HG03064 (cell line): ENCODE measurements around the gene SKI.

Experiments
- ATAC-seq: cut with Tn5 transposase; IDR thresholded peaks from one replicate; pipeline ENCODE4 v1.9.1; 2021; ENCODE audit warnings: low read depth; ENCODE audit not compliant: unreplicated experiment

Gene SKI

DNA sequence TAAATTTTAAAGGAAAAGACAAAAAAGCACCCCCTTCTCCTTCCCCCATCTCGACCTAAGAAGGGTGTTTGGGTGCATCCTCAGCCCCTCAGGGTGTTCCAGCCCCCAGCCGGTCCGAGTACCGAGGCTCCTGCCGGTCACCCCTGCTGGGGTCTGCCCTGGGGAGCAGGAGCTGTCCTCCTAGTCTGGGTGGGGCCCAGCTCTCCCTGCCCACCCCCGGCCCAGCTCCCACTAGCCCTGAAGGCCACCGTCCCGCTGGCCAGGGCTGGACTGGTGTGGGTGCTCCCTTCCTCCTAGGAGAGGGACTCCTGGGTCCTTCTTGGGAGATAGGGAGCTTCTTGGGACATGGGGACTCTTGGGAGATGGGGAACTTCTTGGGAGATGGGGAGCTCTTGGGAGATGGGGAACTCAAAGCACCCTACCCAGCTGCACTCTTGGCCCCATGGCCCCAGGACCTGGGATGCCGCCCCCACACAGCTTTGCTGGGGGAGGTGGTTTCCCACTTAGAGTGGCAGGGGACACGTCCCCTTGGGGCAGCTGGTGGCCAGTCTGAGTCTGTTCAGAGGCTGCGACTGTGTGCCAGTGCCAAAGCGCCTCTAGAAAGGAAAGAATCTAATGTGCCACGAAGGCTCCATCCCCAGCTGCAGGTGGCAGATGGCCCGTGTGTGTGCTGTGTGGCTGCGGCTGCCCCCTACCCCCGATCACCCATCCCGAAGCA, 118.7 kb downstream of the SKI start:
- ATAC-seq = no peak

DNA sequence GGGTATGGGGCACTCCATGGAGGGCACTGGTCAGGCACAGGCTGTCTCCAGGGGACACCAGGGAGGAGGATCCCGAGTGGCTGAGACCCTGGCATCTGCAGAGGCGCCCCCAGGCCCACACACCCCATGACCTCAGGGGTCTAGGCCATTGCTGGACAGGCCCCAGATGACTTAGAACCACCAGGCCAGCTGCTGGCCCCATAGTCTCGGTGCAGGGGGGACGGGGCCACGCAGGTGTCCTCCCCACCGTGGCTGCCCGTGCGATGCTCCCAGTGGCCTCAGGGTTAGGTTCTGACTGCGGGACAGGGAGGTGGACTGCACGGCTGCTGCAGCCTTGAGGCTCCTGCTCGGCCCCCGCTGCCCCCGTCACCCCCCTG, 119.3 kb downstream of the SKI start:
- ATAC-seq = no peak

DNA sequence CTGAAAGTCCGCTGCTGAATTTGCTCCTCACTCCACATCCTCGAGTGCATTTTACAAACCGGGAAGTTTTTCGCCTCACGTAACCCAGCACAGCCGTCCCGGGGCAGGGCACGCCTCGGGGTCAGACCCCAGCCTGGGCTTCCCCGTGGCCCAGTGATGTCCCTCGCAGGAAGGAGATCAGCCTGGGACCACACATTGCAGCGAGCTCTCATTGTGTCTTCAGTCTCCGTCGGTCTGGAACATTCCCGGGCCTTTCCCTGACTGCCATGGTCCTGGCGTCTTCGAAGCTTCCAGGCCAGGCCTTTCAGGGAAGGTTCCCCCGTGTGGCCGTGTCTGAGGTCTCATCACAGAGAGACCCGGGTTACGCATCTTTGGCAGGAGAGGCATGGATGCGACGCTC, 119.8 kb downstream of the SKI start:
- ATAC-seq = no peak

DNA sequence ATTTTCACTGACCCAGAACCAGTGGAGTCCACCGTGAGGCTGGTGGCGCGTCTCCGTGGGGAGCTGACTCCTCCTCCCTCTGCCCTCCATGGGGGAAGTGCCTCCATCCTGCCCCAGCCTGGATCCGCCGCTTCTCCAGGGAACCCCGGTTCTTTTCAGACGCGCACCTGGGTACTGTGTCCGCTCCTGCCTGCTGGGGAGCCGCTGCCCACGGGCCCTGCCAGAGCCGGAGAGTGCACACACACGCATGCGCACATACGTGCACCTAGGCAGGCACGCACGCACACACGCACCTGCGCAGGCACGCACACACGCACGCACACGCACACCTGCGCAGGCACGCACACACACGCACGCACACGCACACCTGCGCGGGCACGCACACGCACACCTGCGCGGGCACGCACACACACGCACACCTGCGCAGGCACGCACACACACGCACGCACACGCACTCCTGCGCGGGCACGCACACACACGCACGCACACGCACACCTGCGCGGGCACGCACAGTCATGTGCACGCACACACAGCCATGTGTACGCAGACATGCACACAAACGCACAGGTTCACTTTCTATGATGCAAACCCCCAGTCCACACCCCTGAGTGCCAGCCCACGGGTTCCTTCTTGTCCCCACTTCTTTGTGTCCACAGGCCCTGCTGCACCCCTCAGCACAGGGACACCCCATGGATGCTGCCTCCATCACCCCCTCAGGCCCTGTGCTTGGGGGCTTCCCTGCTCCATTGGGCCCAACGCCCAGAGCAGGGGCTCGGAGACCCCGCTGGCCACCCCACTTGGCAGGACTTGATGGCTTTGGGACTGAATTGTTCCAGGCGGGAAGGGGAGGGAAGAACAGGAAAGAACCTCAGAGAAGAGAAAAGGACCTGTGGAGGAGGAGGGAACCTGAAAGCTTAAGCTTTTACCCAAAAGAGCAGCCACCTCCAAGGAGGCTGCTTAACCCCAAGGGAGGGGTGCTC, 120.5 kb downstream of the SKI start:
- ATAC-seq = no peak

DNA sequence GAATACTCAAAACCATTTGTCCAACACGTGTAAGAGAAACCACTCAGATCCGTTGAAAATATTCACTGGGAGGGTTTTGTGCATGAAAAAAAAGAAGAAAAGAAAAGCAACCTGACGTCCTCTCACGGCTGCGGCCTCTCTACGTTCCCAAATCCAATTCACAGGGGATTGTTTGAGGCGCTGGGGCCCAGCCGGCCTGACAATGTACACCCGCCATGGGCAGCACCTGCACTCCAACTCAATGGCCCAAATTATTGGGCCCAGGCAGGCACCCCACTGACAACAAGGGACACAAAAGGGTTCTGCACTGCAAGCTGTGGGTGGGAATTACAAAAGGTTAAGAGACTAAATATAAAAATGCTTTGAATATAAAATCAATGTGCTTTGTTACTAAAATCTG, 121.7 kb downstream of the SKI start:
- ATAC-seq = no peak

DNA sequence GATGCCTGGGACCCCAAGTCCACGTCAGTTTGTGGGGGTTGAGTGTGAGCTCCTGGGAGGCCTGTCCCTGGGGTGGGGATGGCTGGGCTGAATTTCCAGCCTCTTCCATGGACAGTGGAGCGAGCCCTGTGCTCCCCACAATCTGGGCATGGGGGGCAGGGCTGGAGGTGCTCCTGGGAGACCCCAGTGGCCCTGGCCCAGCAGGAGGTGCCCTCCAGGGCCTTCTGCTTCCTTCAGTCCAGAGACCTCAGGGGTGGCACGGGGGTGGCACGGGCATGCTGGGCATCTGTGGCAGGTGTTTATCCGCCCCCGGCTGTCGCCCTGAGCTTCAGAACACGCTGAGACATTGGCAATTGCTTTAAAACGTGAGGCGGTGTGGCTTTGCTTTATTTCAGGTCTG, 122.4 kb downstream of the SKI start:
- no peak for ATAC-seq

DNA sequence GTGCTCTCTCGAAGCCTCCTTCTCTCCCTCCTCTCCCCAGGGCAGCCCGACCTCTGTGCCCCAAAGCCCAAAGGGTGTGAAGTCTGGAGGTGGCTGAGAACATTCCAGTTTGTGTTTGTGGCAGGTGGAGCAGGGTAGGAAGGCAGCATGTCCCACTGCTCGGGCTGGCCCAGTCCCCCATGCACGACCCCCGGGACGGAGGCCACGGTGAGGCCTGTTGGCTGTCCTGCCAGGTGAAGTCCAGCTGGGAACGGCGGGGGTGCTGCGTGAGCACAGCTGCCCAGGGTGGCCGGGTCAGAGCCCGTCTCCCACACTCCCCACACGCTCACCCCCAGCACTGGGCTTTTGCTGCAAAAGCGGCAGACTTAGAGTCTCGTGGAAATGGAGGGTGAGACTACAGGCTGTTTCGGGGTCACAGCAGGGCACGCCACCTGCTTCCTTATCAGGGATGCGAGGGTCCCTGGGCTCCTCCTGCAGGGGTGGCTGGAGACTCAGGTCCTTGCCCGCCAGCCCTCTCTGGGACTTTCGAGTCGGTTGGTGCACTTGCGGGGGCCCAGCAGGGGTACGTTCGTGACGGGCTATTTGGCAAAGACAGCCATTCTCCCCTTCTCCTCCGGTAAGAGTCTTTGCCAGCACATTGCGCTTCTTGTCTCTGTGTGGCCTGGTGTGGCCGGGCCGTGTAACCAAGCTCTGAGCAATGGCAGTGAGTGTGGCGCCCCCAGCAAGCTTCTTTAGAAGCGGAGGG, 123.0 kb downstream of the SKI start:
- ATAC-seq = no peak

DNA sequence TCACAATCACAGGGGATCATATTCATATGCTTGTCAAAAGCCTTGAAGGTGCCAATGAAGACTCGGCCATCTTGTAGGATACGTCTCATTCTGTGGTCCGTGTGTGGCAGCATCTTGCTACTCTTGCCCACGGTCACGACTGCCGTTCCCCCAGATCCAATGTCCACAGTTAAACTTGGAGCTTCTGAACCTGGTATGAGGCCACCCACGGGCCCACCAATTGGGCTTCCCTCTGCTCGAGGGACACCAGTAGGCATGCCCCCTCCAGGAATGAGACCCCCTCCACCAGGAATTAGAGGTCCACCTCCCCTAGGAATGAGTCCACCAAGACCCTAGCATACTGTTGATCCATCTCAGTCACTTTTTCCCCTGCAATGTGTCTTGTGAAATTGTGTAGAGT, 123.6 kb downstream of the SKI start:
- no peak for ATAC-seq

DNA sequence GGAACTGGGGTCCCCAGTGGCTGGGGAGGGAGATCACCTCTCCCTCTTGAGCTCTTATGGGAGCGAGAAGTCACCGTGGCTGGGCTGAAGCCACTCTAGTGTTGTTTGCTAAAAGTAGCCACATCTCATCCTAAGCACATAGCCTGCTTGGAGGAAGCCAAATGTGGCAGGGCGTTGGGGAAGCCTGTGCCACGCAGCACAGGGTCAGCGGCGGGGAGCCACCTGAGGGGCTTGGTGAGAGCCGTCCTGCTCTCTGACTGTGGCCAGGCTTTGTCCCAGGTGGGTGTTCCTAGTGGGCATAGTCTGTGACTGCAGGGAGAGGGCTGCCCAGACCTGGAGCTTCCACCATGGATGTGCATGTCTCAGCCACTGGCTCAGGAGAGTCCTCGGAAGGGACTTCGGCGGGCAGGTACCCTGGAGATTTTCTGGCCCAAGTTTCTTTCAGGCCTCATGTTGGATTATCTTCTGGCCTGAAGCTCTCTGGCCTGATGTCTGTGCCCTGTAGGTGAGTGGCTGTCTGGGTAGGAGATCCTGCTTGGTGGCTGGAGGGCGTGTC, 124.3 kb downstream of the SKI start:
- ATAC-seq = no peak

DNA sequence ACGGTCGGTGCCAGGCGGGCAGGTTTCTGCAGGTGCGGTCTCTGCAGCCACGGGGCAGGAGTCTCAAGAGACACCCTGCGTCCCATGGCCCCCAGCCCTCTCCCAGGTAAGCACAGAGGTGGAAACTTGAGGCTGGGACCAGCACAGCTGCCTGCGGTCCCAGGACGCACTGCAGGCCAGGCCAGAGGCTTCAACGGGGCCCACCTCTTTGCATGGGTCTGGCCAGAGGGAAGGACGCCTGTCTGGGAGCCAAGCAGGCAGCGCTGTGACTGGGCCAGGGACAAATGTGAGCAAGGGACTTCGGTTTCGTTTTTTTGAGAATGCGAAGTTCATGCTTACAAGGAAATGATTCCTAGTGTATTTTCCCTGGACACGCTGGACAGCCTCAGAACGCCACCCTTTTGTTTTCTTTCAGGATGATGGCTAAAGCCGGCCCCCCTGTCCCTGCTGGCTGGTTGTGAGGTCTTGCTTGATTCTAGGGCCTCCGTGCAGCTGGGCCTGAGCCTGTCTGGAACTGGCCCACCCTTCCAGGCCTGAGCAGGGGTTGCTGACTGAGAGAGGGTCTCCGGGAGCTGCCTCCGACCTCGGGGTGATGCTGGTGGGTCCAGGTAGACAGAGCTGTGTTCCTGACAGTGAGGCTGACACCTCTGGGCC, 124.9 kb downstream of the SKI start:
- no peak for ATAC-seq

DNA sequence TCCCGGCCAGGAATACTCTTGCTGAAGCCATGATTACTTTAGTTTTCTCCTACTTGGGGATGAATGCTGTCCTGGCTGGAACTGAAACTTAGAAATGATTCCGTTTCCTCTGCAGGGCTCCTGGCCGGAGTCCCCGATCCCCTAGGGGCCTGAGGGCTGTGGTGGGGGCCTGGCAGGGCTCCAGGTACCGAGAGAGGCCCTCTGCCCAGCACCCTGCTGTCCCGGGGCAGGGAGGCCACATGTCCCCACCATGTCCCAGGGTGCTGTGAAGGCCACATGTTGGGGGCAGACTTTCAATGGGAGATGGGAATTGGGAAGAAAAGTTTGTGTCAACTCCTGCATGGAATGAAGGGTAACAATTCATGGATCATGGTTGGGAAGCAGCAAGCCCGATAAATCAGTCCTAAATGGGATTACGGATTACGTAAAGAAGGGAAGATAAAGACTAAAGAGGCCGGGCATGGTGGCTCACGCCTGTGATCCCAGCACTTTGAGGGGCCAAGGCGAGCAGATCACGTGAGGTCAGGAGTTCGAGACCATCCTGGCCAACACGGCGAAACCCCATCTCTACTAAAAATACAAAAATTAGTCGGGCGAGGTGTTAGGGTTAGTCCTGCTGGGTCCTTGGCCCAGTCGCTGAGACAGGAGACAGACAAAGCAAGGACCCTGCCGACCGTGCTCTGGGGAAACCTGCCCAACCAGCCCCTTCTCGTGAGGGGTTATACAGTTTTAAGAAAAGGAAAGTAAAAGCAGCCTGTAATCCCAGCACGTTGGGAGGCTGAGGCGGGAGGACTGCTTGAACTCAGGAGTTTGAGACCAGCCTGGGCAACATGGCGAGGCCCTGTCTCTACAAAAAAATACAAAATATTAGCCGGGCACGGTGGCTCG, 125.7 kb downstream of the SKI start:
- no peak for ATAC-seq

DNA sequence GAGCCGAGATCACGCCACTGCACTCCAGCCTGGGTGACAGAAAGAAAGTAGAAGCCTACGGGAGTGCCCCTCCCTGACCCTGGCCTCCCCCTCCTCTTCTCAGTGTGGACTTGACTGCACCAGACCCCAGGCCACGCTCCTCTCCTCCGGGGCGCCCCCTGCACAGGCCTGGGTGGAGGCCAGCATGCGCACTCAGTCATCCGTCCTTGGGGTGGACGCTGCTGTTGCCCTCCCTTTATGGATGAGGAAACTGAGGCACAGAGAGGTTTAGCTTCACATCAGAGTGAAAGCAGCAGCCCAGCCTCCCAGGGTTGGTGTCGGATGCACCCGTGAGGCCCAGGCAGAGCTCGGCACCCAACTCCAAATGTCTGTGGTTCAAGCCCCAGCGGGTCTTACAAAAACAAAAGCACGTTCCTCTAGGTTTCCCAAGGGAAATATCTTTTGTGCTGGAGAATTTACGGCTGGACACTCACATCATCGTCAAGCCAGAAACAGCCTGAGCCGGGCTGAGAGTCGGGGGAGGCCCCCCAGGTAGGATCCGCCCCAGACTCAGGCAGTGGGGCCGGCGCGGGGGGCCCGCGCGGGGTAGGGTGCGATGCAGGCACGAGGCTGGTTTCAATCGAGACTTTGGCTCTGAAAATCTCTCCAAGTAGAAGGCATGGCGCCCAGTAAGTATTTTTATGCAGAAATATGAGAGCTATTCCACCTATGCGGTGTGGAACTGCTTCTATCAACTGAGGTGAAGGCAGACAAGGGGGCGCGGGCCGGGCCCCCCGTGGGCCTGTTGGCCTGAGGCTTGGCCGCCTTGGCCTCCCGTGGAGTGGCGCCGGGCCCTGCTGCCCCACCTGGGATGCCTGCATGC, 126.6 kb downstream of the SKI start:
- no peak for ATAC-seq

DNA sequence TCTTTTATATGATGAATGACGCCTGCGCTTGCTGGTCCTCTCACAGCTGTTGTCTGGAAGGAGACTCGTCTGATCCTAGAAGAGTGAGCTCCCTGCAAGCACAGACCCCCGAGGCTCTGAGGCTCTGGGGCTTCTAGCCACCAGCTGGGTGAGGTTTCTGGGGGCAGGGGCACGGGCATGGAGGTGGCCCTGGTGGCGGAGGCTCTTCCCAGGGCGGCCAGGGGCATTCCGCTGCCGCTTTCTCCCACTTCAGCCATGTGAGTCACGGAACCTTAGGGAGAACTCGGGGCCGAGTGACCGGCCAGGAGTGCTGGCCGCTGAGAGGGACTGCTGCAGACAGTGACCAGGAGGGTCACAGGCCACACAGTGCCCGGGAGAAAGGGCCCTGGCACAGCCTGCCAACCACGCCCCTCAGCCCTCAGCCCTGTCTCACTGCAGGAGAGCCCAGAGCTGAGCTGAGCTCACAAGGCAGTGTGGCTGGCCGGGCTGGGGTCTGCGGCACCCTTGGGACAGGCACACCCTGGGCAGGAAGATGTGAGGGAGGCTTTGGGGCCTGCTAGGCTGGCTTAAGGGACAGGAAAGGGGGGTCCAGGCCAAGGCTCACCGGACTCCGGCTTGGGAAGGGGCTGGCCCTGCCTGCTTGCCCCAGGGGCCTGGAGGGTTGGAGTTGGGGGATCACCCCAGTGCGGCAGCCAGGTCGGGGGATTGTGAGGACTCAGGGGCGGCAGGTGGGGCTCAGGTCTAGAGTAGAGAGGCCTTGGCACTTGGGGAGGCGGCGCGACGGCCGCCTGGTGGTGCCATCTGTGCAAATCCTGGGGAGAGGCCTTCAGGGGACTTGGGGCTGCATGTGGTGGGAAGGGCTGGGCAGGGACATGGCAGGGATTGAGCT, 127.5 kb downstream of the SKI start:
- no peak for ATAC-seq

DNA sequence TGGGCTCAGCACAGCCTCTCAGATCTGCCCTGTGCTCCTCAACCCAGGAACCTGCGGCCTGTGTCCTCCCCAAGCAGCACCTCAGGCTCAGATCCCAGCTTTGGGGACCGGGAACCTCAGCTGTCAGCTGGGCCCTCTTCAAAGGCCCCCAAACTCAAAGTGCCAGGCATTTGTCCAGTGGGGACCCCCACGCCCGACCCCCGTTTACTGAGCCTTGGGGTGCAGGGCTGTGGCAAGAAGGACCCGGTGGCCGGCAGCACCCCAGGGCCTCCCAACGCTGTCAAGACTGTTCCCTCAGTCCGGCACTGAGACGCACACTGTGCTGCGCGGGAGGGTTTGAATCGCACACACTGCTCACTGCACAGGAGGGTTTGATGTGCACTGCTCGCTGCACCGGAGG, 128.3 kb downstream of the SKI start:
- ATAC-seq = no peak

DNA sequence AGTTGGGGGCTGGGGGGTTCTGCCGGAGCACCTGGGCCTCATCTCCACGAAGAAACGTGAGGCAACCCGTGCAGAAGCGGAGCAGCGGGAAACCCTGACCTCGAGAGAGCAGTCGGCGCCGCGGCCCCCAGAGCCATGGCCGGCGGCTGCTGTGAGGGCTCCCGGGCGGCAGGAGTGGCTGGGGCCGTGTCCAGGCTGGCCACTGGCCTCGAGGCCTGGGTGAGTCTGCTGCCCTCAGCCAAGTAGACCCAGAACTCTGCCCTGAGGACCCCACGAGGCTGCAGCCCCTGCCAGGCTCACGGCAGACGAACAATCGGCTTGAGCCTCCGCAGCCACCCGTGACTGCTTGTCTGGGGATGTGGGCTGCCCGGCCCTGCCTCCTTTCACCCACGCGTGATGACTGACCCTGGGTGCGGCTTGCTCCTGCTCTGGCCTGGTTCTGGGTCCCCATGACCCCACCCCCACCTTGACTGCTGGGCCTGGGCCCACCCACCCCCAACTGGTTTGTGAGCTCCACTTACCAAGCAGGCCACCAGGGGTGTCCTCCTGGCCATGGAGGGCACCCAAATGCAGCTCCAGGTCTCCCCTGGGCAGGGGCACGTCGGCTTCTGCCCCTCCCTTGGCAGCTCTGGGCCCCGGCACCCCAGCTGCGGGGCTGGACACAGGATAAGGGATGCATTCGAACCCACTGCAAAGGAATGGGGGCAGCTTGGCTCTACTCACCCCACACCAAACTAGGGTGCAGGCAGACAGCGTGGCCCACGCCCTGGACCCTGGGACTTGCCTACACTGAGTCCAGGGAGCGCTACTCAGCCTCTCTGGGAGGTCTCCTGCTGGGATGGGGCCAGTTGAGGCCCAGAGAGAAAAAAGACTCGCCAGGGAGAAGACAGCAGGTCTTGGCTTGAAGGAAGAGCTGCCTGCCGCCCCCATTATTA, 129.1 kb downstream of the SKI start:
- no peak for ATAC-seq

DNA sequence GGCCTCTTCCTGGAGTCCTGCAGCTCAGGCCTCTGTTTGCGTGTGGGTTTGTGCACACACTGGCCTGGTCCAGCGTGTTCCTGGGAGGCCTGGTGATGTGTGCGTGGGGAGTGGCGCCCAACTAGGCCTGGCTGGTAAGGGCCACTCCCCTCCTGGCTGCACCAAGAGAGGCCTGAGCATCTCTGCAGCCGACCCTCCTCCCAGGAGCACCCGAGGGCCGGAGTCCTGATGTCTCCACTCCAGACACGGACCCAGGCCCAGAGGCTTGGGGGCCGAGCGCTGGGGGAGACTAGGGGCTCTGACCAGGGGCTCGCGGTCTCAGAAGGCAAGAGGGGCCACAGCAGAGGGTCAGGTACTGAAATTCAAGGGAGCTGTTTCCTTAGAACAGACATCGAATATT, 130.0 kb downstream of the SKI start:
- no peak for ATAC-seq
